Keratinocyte (primary cell): ENCODE data around the gene MUC5B. TPM values are rescaled to one million over a fixed set of nuclear protein-coding genes. Genes with fewer than 3 reads are reported as not detected.
"Not testable (repeated sequence)": the region's sequence is repeated elsewhere in the genome, so short reads cannot be mapped to it uniquely, and the experiment has no call there.

ENCODE experiments used
- DNase-seq: peaks from one replicate; pipeline ENCODE4 v3.0.0-alpha.2; 2011; ENCODE audit warnings: low read depth, missing footprints, low spot score
- FAIRE-seq: peaks from 2 replicates; lab custom pipeline; 2011; peaks lifted over from hg19 to GRCh38; lab: Jason Lieb, UNC
- H2AFZ ChIP-seq: 2 replicates; pipeline ENCODE4 v1.6.0; 2012; ENCODE audit warnings: low read length, control low read depth, inconsistent platforms; ENCODE audit not compliant: control insufficient read depth
- H3K27ac ChIP-seq: 2 replicates; pipeline ENCODE4 v1.5.1; 2011; ENCODE audit warnings: low read length; ENCODE audit not compliant: control insufficient read depth, insufficient read depth
- H3K27me3 ChIP-seq: 3 replicates; pipeline ENCODE4 v1.6.0; 2011; ENCODE audit warnings: low read length; ENCODE audit not compliant: control insufficient read depth, insufficient read depth; ENCODE audit errors: extremely low read depth
- H3K36me3 ChIP-seq, 2 experiments: 2 replicates in 1 of 2; 3 replicates in 1 of 2; pipeline ENCODE4 v1.5.1; 2011; ENCODE audit warnings: low read length in 2 of 2, mild to moderate bottlenecking in 1 of 2; ENCODE audit not compliant: control insufficient read depth in 2 of 2, insufficient read depth in 2 of 2; ENCODE audit errors: extremely low read depth in 1 of 2
- H3K4me1 ChIP-seq: 3 replicates; pipeline ENCODE4 v1.5.1; 2011; ENCODE audit warnings: low read length; ENCODE audit not compliant: control insufficient read depth, insufficient read depth; ENCODE audit errors: extremely low read depth
- H3K4me2 ChIP-seq: 3 replicates; pipeline ENCODE4 v1.6.0; 2011; ENCODE audit warnings: low read depth, low read length; ENCODE audit not compliant: control insufficient read depth, insufficient read depth; ENCODE audit errors: extremely low read depth
- H3K4me3 ChIP-seq, 3 experiments: fragments of 200-600 bp in 1 of 3; sonication (generic) in 1 of 3; 2 replicates in 2 of 3; 3 replicates in 1 of 3; pipeline ENCODE4 v1.5.1; 2011 to 2016; ENCODE audit warnings: low read length in 3 of 3, mild to moderate bottlenecking in 3 of 3, control low read depth in 2 of 3, inconsistent platforms in 1 of 3, low read depth in 1 of 3, mixed read lengths in 1 of 3, mixed run types in 1 of 3, moderate library complexity in 1 of 3; ENCODE audit not compliant: control insufficient read depth in 2 of 3, insufficient read depth in 2 of 3; ENCODE audit errors: extremely low read depth in 1 of 3
- H3K79me2 ChIP-seq: 2 replicates; pipeline ENCODE4 v1.6.0; 2012; ENCODE audit warnings: low read length; ENCODE audit not compliant: control insufficient read depth, insufficient read depth
- H3K9ac ChIP-seq: 3 replicates; pipeline ENCODE4 v1.6.0; 2011; ENCODE audit warnings: low read length; ENCODE audit not compliant: control insufficient read depth, insufficient read depth; ENCODE audit errors: extremely low read depth
- H3K9me1 ChIP-seq: 3 replicates; pipeline ENCODE4 v1.6.0; 2011; ENCODE audit warnings: low read length; ENCODE audit not compliant: control insufficient read depth, insufficient read depth; ENCODE audit errors: extremely low read depth
- H3K9me3 ChIP-seq: 2 replicates; pipeline ENCODE4 v1.5.1; 2012; ENCODE audit warnings: low read depth, low read length; ENCODE audit not compliant: control insufficient read depth
- H4K20me1 ChIP-seq: 3 replicates; pipeline ENCODE4 v1.6.0; 2011; ENCODE audit warnings: low read length; ENCODE audit not compliant: control insufficient read depth, insufficient read depth; ENCODE audit errors: extremely low read depth
- EZH2 ChIP-seq: IDR thresholded peaks from one replicate; pipeline ENCODE4 v1.6.1; 2012; ENCODE audit warnings: inconsistent platforms, mild to moderate bottlenecking, low read length, moderate library complexity
- dilution Hi-C: fragments of 300-500 bp; cut with MboI; formaldehyde crosslinking; loops from one replicate; pipeline ENCODE4 v1.7.0; 2020; ENCODE audit warnings: low sequenced_read_pairs; ENCODE audit not compliant: extremely low pct_ligation_motif_present
- polyA plus RNA-seq, 5 experiments: library from polyadenylated mRNA; depleted of rRNA in 3 of 5; stranded (reverse) in 3 of 5; stranded (forward) in 1 of 5; unstranded in 1 of 5; fragments of >200 nt; gene quantifications; 1 replicate in 1 of 5; 2 replicates in 3 of 5; 3 replicates in 1 of 5; pipeline versions ENCODE4 v1.2.1 to v1.2.3, GENCODE V29; 2011 to 2012; ENCODE audit warnings: missing spikeins in 2 of 5, low read depth in 1 of 5, low replicate concordance in 1 of 5
- TF ChIP-seq, protein P1 (sequence below), 3 experiments: IDR thresholded peaks in 1 of 3; conservative IDR thresholded peaks in 1 of 3; optimal IDR thresholded peaks in 1 of 3; 2 replicates in 2 of 3; 3 replicates in 1 of 3; pipeline versions ENCODE3 to v1.5.1; 2011; ENCODE audit warnings: low read length in 3 of 3, mild to moderate bottlenecking in 3 of 3, moderate library complexity in 2 of 3, control low read depth in 1 of 3, inconsistent platforms in 1 of 3; ENCODE audit not compliant: insufficient read depth in 2 of 3; ENCODE audit errors: extremely low read depth in 1 of 3

The MUC5B gene
- polyA plus RNA-seq, 1 donor (not counting 4 experiments of a cell fraction or from before 2014, with no cell fraction given): not detected

GRCh38 chr11:1242289-1242688 lies 19.4 kb downstream of the MUC5B start:
- H3K4me2 ChIP-seq: no peak overlapping the region
- H2AFZ ChIP-seq: no peak overlapping the region
- FAIRE-seq (no peak), DNase-seq (no peak)
- no peaks in the 10 kb centered on the region for H3K79me2 ChIP-seq
- no peaks in the 10 kb centered on the region for H3K9me1 ChIP-seq
- H3K27me3 ChIP-seq: no peaks in the 10 kb centered on the region
- no peak overlapping the region for H3K27ac ChIP-seq
- TF ChIP-seq, protein P1, sequence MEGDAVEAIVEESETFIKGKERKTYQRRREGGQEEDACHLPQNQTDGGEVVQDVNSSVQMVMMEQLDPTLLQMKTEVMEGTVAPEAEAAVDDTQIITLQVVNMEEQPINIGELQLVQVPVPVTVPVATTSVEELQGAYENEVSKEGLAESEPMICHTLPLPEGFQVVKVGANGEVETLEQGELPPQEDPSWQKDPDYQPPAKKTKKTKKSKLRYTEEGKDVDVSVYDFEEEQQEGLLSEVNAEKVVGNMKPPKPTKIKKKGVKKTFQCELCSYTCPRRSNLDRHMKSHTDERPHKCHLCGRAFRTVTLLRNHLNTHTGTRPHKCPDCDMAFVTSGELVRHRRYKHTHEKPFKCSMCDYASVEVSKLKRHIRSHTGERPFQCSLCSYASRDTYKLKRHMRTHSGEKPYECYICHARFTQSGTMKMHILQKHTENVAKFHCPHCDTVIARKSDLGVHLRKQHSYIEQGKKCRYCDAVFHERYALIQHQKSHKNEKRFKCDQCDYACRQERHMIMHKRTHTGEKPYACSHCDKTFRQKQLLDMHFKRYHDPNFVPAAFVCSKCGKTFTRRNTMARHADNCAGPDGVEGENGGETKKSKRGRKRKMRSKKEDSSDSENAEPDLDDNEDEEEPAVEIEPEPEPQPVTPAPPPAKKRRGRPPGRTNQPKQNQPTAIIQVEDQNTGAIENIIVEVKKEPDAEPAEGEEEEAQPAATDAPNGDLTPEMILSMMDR (optimal IDR thresholded peaks at IDR 0.05 in 1 of 3, IDR thresholded peaks at IDR 0.05 in 1 of 3, conservative IDR thresholded peaks at IDR 0.05 in 1 of 3; ENCODE audit: extremely low read depth in 1 of 3, insufficient read depth in 2 of 3, low read length in 3 of 3): no peak
- TF ChIP-seq EZH2: no peak
- no peaks in the 10 kb centered on the region for H3K36me3 ChIP-seq
- dilution Hi-C loops: no loop called here
- H3K9ac ChIP-seq: no peak overlapping the region
- no peaks in the 10 kb centered on the region for H4K20me1 ChIP-seq
- no peak overlapping the region for H3K4me3 ChIP-seq
- H3K4me1 ChIP-seq: no peaks in the 10 kb centered on the region
- peaks cover 14% of the 10 kb centered on the region for H3K9me3 ChIP-seq

GRCh38 chr11:1242751-1243150 lies 19.9 kb downstream of the MUC5B start:
- H3K79me2 ChIP-seq, H3K27me3 ChIP-seq, H3K9me1 ChIP-seq, H3K9ac ChIP-seq, H3K4me3 ChIP-seq, H3K4me2 ChIP-seq, H3K36me3 ChIP-seq, H2AFZ ChIP-seq, DNase-seq, H3K4me1 ChIP-seq, H3K27ac ChIP-seq, dilution Hi-C loops, H4K20me1 ChIP-seq, FAIRE-seq: not testable (repeated sequence)
- H3K9me3 ChIP-seq: peaks cover 14% of the 10 kb centered on the region

DNA sequence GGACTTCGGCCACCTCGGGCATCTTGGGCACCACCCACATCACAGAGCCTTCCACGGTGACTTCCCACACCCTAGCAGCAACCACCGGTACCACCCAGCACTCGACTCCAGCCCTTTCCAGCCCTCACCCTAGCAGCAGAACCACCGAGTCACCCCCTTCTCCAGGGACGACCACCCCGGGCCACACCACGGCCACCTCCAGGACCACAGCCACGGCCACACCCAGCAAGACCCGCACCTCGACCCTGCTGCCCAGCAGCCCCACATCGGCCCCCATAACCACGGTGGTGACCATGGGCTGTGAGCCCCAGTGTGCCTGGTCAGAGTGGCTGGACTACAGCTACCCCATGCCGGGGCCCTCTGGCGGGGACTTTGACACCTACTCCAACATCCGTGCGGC lies 20.7 kb downstream of the MUC5B start:
- H3K4me2 ChIP-seq, H3K4me1 ChIP-seq, H3K4me3 ChIP-seq, H2AFZ ChIP-seq, H3K27me3 ChIP-seq, dilution Hi-C loops, DNase-seq, FAIRE-seq, H3K36me3 ChIP-seq, H4K20me1 ChIP-seq, H3K9ac ChIP-seq, H3K9me1 ChIP-seq, H3K27ac ChIP-seq, H3K79me2 ChIP-seq: not testable (repeated sequence)
- H3K9me3 ChIP-seq: peaks cover 14% of the 10 kb centered on the region

DNA sequence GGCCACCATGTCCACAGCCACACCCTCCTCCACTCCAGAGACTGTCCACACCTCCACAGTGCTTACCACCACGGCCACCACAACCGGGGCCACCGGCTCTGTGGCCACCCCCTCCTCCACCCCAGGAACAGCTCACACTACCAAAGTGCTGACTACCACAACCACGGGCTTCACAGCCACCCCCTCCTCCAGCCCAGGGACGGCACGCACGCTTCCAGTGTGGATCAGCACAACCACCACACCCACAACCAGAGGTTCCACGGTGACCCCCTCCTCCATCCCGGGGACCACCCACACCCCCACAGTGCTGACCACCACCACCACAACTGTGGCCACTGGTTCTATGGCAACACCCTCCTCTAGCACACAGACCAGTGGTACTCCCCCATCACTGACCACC lies 21.7 kb downstream of the MUC5B start:
- H4K20me1 ChIP-seq, H3K9me1 ChIP-seq, FAIRE-seq, H3K27me3 ChIP-seq, H3K27ac ChIP-seq, H3K4me2 ChIP-seq, dilution Hi-C loops, H3K79me2 ChIP-seq, H3K9ac ChIP-seq, H3K4me1 ChIP-seq, H2AFZ ChIP-seq, H3K36me3 ChIP-seq, H3K4me3 ChIP-seq, DNase-seq: not testable (repeated sequence)
- H3K9me3 ChIP-seq: peaks cover 14% of the 10 kb centered on the region
